Putamen (tissue), 1 donor: ENCODE measurements around the gene IFI6.
"Not testable (repeated sequence)": the region's sequence is repeated elsewhere in the genome, so short reads cannot be mapped to it uniquely, and the experiment has no call there.

Experiments
- DNase-seq: peaks from one replicate; pipeline ENCODE4 v3.0.0-alpha.2; 2016; ENCODE audit warnings: low spot score

IFI6 gene

GRCh38 chr1:27650171-27650538 is 21.8 kb downstream of the IFI6 start:
- no peak for DNase-seq

- no peak for DNase-seq
Measured at GRCh38 chr1:27649306-27649635, 22.7 kb downstream of the IFI6 start.

GRCh38 chr1:27648602-27649305 is 23.2 kb downstream of the IFI6 start:
- no peak for DNase-seq

- no peak for DNase-seq
Measured at GRCh38 chr1:27647328-27647727, 24.7 kb downstream of the IFI6 start.

GRCh38 chr1:27646676-27647075 is 25.3 kb downstream of the IFI6 start:
- DNase-seq: no peak

GRCh38 chr1:27645071-27645415 is 26.9 kb downstream of the IFI6 start:
- no peak for DNase-seq

GRCh38 chr1:27644369-27645070 is 27.5 kb downstream of the IFI6 start:
- DNase-seq: no peak

- no peak for DNase-seq
Measured at GRCh38 chr1:27643600-27644368, 28.2 kb downstream of the IFI6 start.

- DNase-seq: not testable (repeated sequence)
Measured at GRCh38 chr1:27640514-27640913, 31.5 kb downstream of the IFI6 start.

- no peak for DNase-seq
Measured at GRCh38 chr1:27638805-27639204, 33.2 kb downstream of the IFI6 start.

- no peak for DNase-seq
Measured at GRCh38 chr1:27638047-27638734, 33.8 kb downstream of the IFI6 start.

- no peak for DNase-seq
Measured at GRCh38 chr1:27635396-27636142, 36.4 kb downstream of the IFI6 start.

- no peak for DNase-seq
Measured at GRCh38 chr1:27634985-27635367, 37.0 kb downstream of the IFI6 start, which contains the start of gene FGR. Gene FGR, minus strand, starts transcription at chr1:27635185. Its CDS starts 11,269 bp downstream, at chr1:27623916.

GRCh38 chr1:27634177-27634984 is 37.6 kb downstream of the IFI6 start:
- DNase-seq: no peak

GRCh38 chr1:27633640-27634176 is 38.3 kb downstream of the IFI6 start:
- DNase-seq: no peak

GRCh38 chr1:27633298-27633610 is 38.7 kb downstream of the IFI6 start:
- no peak for DNase-seq

GRCh38 chr1:27632387-27633297 is 39.4 kb downstream of the IFI6 start:
- no peak for DNase-seq

- no peak for DNase-seq
Measured at GRCh38 chr1:27630859-27631491, 41.0 kb downstream of the IFI6 start.

- DNase-seq: no peak
Measured at GRCh38 chr1:27628712-27629111, 43.3 kb downstream of the IFI6 start.
